B cell (primary cell): ENCODE measurements around the gene SFXN2.

ENCODE experiments used
- EZH2 ChIP-seq: IDR thresholded peaks from 2 replicates; pipeline ENCODE4 v1.6.1; 2012; ENCODE audit warnings: borderline replicate concordance, low read depth, mild to moderate bottlenecking, moderate library complexity, low read length; ENCODE audit not compliant: insufficient read depth, poor library complexity, severe bottlenecking
- TF ChIP-seq, protein P1 (sequence below): fragments of 200-600 bp; IDR thresholded peaks from one replicate; pipeline ENCODE4 v1.8.0; 2022; ENCODE audit warnings: antibody characterized with exemption, mild to moderate bottlenecking

DNA sequence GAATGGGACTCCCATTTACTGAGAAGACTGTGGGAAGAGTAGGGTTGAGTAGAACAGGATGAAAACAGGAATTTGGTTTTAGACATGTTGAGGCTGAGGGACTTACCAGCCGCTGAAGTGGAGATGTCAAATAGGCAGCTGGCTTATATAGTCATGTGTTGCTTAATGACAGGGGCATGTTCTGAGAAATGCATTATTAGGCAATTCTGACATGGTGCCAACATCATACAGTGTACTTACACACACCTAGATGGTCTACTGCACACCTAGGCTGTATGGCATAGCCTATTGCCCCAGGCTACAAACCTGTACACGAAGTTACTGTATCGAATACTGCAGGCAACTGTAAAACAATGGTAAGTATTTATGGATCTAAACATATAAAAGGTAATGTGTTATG, 17.7 kb upstream of the SFXN2 start:
- TF ChIP-seq, protein P1, sequence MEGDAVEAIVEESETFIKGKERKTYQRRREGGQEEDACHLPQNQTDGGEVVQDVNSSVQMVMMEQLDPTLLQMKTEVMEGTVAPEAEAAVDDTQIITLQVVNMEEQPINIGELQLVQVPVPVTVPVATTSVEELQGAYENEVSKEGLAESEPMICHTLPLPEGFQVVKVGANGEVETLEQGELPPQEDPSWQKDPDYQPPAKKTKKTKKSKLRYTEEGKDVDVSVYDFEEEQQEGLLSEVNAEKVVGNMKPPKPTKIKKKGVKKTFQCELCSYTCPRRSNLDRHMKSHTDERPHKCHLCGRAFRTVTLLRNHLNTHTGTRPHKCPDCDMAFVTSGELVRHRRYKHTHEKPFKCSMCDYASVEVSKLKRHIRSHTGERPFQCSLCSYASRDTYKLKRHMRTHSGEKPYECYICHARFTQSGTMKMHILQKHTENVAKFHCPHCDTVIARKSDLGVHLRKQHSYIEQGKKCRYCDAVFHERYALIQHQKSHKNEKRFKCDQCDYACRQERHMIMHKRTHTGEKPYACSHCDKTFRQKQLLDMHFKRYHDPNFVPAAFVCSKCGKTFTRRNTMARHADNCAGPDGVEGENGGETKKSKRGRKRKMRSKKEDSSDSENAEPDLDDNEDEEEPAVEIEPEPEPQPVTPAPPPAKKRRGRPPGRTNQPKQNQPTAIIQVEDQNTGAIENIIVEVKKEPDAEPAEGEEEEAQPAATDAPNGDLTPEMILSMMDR = no peak
- no peak for TF ChIP-seq EZH2
